NCI-H2081 treated with DMSO at 0.1 percent for 48 hours (cell line): ENCODE results near the gene KRIT1.
"Not testable (repeated sequence)": the region's sequence is repeated elsewhere in the genome, so short reads cannot be mapped to it uniquely, and the experiment has no call there.

ENCODE experiments used
- DNase-seq: peaks from one replicate; lab custom pipeline; 2025; lab: John Stamatoyannopoulos, UW

KRIT1 gene

GRCh38 chr7:92246360-92247101, 817 bp upstream of the KRIT1 start:
- no peak for DNase-seq

GRCh38 chr7:92244808-92245486, 767 bp downstream of the KRIT1 start:
- no peak for DNase-seq

GRCh38 chr7:92242972-92243371, 2.7 kb downstream of the KRIT1 start:
- DNase-seq = no peak

- DNase-seq = no peak
Observed at GRCh38 chr7:92230547-92230946, 15.2 kb downstream of the KRIT1 start.

GRCh38 chr7:92228742-92229141, 17.0 kb downstream of the KRIT1 start:
- no peak for DNase-seq

- no peak for DNase-seq
Observed at GRCh38 chr7:92228100-92228499, 17.6 kb downstream of the KRIT1 start.

- DNase-seq = no peak
Observed at GRCh38 chr7:92226981-92227380, 18.7 kb downstream of the KRIT1 start.

GRCh38 chr7:92221766-92222165, 23.9 kb downstream of the KRIT1 start:
- DNase-seq = no peak

- no peak for DNase-seq
Observed at GRCh38 chr7:92206672-92207071, 39.0 kb downstream of the KRIT1 start.

GRCh38 chr7:92205987-92206386, 39.7 kb downstream of the KRIT1 start:
- no peak for DNase-seq

- no peak for DNase-seq
Observed at GRCh38 chr7:92200791-92201190, 44.9 kb downstream of the KRIT1 start.

GRCh38 chr7:92192326-92192725, 53.4 kb downstream of the KRIT1 start:
- no peak for DNase-seq

GRCh38 chr7:92189246-92189645, 56.5 kb downstream of the KRIT1 start:
- DNase-seq = not testable (repeated sequence)

- not testable (repeated sequence) for DNase-seq
Observed at GRCh38 chr7:92184294-92184693, 61.4 kb downstream of the KRIT1 start.

- DNase-seq = peak; percentile 61
Observed at GRCh38 chr7:92178928-92179924, 66.5 kb downstream of the KRIT1 start, which contains the start of gene LRRD1. LRRD1 (minus strand) TSS chr7:92179142; CDS start chr7:92165202, 13,940 bp downstream.

GRCh38 chr7:92177362-92177761, 68.4 kb downstream of the KRIT1 start:
- no peak for DNase-seq

GRCh38 chr7:92169529-92169928, 76.2 kb downstream of the KRIT1 start:
- not testable (repeated sequence) for DNase-seq

GRCh38 chr7:92161271-92161670, 84.4 kb downstream of the KRIT1 start:
- DNase-seq = no peak

- no peak for DNase-seq
Observed at GRCh38 chr7:92158660-92159575, 86.8 kb downstream of the KRIT1 start.

- DNase-seq = no peak
Observed at GRCh38 chr7:92156990-92157389, 88.7 kb downstream of the KRIT1 start.

- no peak for DNase-seq
Observed at GRCh38 chr7:92155108-92155739, 90.5 kb downstream of the KRIT1 start.
